Liver (tissue), 9 donors: ENCODE results near the gene PWWP2B. TPM values are rescaled to one million over a fixed set of nuclear protein-coding genes. Genes with fewer than 3 reads are reported as not detected.

Source experiments
- DNase-seq: peaks from one replicate; pipeline ENCODE4 v3.0.0-alpha.2; 2017; ENCODE audit warnings: low spot score
- H3K27ac ChIP-seq, 2 donors: one replicate each; pipeline ENCODE4 v1.7.0; 2013; ENCODE audit warnings: inconsistent platforms in 2 of 2, low read length in 2 of 2, control low read depth in 1 of 2, low read depth in 1 of 2, mild to moderate bottlenecking in 1 of 2
- H3K27me3 ChIP-seq, 4 donors: one replicate each; pipeline versions ENCODE4 v1.6.1 to v1.7.0; 2013; ENCODE audit warnings: low read length in 3 of 4, inconsistent platforms in 1 of 4, mild to moderate bottlenecking in 1 of 4, moderate library complexity in 1 of 4; ENCODE audit not compliant: control insufficient read depth in 4 of 4, insufficient read depth in 4 of 4
- H3K36me3 ChIP-seq, 4 donors: one replicate each; pipeline versions ENCODE4 v1.6.1 to v1.7.0; 2013; ENCODE audit warnings: low read length in 3 of 4, mild to moderate bottlenecking in 3 of 4, low read depth in 1 of 4, moderate library complexity in 1 of 4; ENCODE audit not compliant: control insufficient read depth in 4 of 4, insufficient read depth in 3 of 4
- H3K4me1 ChIP-seq, 4 donors: one replicate each; pipeline versions ENCODE4 v1.6.1 to v1.7.0; 2013; ENCODE audit warnings: low read length in 3 of 4, mild to moderate bottlenecking in 3 of 4, moderate library complexity in 1 of 4; ENCODE audit not compliant: control insufficient read depth in 4 of 4, insufficient read depth in 4 of 4
- H3K4me3 ChIP-seq, 3 donors: one replicate each; pipeline versions ENCODE4 v1.6.1 to v1.7.0; 2013; ENCODE audit warnings: low read length in 3 of 3, control low read depth in 1 of 3, low read depth in 1 of 3, mild to moderate bottlenecking in 1 of 3
- H3K9ac ChIP-seq, 2 donors: one replicate each; pipeline ENCODE4 v1.7.0; 2013; ENCODE audit warnings: low read length in 2 of 2, mild to moderate bottlenecking in 2 of 2, moderate library complexity in 2 of 2, control low read depth in 1 of 2, low read depth in 1 of 2
- H3K9me3 ChIP-seq, 4 donors: one replicate each; pipeline versions ENCODE4 v1.6.1 to v1.7.0; 2013; ENCODE audit warnings: low read length in 3 of 4; ENCODE audit not compliant: control insufficient read depth in 4 of 4
- ATF3 ChIP-seq: IDR thresholded peaks from 2 replicates; pipeline ENCODE4 v1.6.1; 2016; ENCODE audit warnings: antibody characterized with exemption
- EGR1 ChIP-seq, 2 donors: IDR thresholded peaks; 2 replicates each; pipeline ENCODE4 v1.6.1; 2016 to 2018; ENCODE audit warnings: antibody characterized with exemption in 2 of 2, low read depth in 2 of 2
- FOXA1 ChIP-seq: IDR thresholded peaks from 2 replicates; pipeline ENCODE4 v1.6.1; 2016; ENCODE audit warnings: antibody characterized with exemption
- FOXA2 ChIP-seq: IDR thresholded peaks from 2 replicates; pipeline ENCODE4 v1.6.1; 2016; ENCODE audit warnings: antibody characterized with exemption
- GABPA ChIP-seq, 2 donors: IDR thresholded peaks in 1 of 2; conservative IDR thresholded peaks in 1 of 2; 2 replicates each; pipeline ENCODE4 v1.6.1; 2016; ENCODE audit warnings: antibody characterized with exemption in 2 of 2, mild to moderate bottlenecking in 1 of 2, moderate library complexity in 1 of 2
- HNF4G ChIP-seq: IDR thresholded peaks from 2 replicates; pipeline ENCODE4 v1.6.1; 2016; ENCODE audit warnings: antibody characterized with exemption
- JUND ChIP-seq, 2 donors: IDR thresholded peaks; 2 replicates each; pipeline ENCODE4 v1.6.1; 2016; ENCODE audit warnings: antibody characterized with exemption in 2 of 2
- NR2F2 ChIP-seq: IDR thresholded peaks from 2 replicates; pipeline ENCODE4 v1.6.1; 2016; ENCODE audit warnings: antibody characterized with exemption
- RAD21 ChIP-seq, 2 donors: IDR thresholded peaks; 2 replicates each; pipeline ENCODE4 v1.6.1; 2016; ENCODE audit warnings: antibody characterized with exemption in 2 of 2, mild to moderate bottlenecking in 2 of 2
- REST ChIP-seq: IDR thresholded peaks from 2 replicates; pipeline ENCODE4 v1.6.1; 2016; ENCODE audit warnings: antibody characterized with exemption, mild to moderate bottlenecking
- RXRA ChIP-seq, 2 donors: IDR thresholded peaks; 2 replicates each; pipeline ENCODE4 v1.6.1; 2017 to 2018; ENCODE audit warnings: antibody characterized with exemption in 2 of 2, mild to moderate bottlenecking in 1 of 2
- WGBS: extraction: QIAGEN DNeasy Blood & Tissue Kit; methylation state at CpG from one replicate; pipeline ENCODE4 v1.1.7; 2013; 5-methylcytosine and 5-hydroxymethylcytosine counted together
- polyA plus RNA-seq, 2 donors: library from polyadenylated mRNA; stranded (reverse) in 1 of 2; unstranded in 1 of 2; fragments of 200-250 nt in 1 of 2; fragments of >200 nt in 1 of 2; fragmentation: Nextera tagmentation in 1 of 2; extraction: Ambion mirVana in 1 of 2; gene quantifications; one replicate each; pipeline versions ENCODE4 v1.2.1 to v1.2.3, GENCODE V29; 2013 to 2015
- total RNA-seq, 2 donors: library from RNA; depleted of rRNA; stranded (reverse); fragments of >200 nt; gene quantifications; one replicate each; pipeline ENCODE4 v1.2.3, GENCODE V29; 2014
- TF ChIP-seq, protein P1 (sequence below): IDR thresholded peaks from 2 replicates; pipeline ENCODE4 v1.6.1; 2016; ENCODE audit warnings: antibody characterized with exemption
- TF ChIP-seq, protein P2 (sequence below): IDR thresholded peaks from 2 replicates; pipeline ENCODE4 v1.6.1; 2016; ENCODE audit warnings: antibody characterized with exemption
- donor health status: healthy.
- donor health status: healthy.
- donor health status: healthy.
- donor health status: healthy.
- donor health status: healthy.

PWWP2B gene
- total and polyA plus RNA-seq, 4 donors, result 0.75 to 4.2 (median 3.6) TPM

DNA sequence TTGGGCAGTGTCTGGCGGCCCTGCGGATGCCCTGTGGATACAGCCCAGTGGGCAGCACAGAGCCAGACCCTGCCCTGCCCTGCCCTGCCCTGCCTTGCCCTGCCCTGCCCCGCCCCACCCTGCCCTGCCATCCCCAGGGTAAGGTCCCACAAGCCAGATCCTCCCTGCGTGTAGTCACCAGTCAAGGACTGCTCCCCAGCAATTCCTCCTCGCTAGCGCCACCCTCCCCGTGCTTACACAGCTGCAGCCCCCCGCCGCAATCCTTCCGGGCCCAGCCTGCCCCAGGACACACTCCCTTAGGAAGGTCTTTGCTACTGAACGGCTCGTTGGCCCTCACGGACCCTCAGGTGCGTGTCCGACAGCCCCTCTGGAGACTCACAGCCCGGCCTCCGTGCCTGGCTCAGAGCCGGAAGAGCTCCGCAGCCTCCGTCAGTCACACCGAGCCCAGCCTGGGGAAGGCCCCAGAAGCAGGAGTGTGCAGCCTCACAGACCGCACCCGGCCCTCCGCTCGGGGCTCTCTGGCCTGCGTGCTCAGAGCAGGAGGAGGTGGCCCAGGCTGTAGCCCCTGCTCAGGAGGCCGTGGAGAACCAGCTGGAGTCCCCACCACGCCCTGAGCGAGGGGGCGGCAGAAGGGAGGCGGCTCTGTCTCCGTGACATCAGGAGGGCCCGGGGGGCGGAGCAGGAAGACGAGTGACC lies 68.3 kb downstream of the PWWP2B start (continued):
- TF ChIP-seq GABPA (IDR thresholded peaks at IDR 0.05 in 1 of 2, conservative IDR thresholded peaks at IDR 0.05 in 1 of 2), result no peak
- no peak for TF ChIP-seq FOXA1
- TF ChIP-seq NR2F2, result no peak
- no peak for TF ChIP-seq ATF3
- TF ChIP-seq RXRA (IDR thresholded peaks at IDR 0.05), result no peak
- TF ChIP-seq JUND (IDR thresholded peaks at IDR 0.05), result no peak
- TF ChIP-seq EGR1 (IDR thresholded peaks at IDR 0.05; ENCODE audit: low read depth in 2 of 2), result no peak
- TF ChIP-seq RAD21 (IDR thresholded peaks at IDR 0.05), result no peak
- TF ChIP-seq HNF4G, result no peak

DNA sequence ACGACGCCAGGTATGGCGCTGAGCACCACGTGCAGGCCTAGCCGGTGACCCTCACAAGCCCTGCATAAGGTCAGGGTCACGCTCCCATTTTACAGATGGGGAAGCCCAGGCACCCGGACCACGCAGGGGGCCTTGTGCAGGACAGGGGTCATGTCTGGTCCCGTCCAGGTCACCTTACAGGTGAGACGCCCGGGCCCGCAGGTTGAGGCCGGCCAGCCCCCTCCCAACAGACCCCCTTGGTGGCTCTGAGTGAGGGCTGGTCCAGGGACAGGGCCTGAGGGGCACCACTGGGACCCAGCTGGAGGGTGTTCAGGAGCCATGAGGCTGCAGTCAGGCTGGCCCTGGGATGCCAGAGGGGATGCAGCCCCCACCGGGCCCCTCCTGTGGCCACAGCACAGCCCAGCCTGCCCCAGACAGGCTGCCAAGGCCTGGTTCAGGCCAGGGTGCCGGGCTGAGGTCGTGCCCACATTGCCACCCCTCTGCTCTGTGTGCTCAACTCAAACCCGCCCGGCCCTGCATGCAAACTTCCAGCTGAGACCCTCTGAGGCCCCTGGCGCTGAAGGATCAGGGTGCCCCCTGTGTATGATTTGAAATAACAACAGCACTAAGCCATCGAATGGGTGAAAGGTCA lies 69.0 kb downstream of the PWWP2B start:
- TF ChIP-seq REST, result no peak
- no peak for TF ChIP-seq GABPA (IDR thresholded peaks at IDR 0.05 in 1 of 2, conservative IDR thresholded peaks at IDR 0.05 in 1 of 2)
- no peak for TF ChIP-seq RAD21 (IDR thresholded peaks at IDR 0.05)
- no peak for TF ChIP-seq NR2F2
- TF ChIP-seq FOXA2, result no peak
- no peak for TF ChIP-seq RXRA (IDR thresholded peaks at IDR 0.05)
- TF ChIP-seq, protein P1, sequence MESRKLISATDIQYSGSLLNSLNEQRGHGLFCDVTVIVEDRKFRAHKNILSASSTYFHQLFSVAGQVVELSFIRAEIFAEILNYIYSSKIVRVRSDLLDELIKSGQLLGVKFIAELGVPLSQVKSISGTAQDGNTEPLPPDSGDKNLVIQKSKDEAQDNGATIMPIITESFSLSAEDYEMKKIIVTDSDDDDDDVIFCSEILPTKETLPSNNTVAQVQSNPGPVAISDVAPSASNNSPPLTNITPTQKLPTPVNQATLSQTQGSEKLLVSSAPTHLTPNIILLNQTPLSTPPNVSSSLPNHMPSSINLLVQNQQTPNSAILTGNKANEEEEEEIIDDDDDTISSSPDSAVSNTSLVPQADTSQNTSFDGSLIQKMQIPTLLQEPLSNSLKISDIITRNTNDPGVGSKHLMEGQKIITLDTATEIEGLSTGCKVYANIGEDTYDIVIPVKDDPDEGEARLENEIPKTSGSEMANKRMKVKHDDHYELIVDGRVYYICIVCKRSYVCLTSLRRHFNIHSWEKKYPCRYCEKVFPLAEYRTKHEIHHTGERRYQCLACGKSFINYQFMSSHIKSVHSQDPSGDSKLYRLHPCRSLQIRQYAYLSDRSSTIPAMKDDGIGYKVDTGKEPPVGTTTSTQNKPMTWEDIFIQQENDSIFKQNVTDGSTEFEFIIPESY, result no peak
- TF ChIP-seq ATF3, result no peak
- TF ChIP-seq, protein P2, sequence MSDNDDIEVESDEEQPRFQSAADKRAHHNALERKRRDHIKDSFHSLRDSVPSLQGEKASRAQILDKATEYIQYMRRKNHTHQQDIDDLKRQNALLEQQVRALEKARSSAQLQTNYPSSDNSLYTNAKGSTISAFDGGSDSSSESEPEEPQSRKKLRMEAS, result no peak
- H3K27ac ChIP-seq, result no peak overlapping the region
- no peaks in the 10 kb centered on the region for H3K9me3 ChIP-seq
- whole genome bisulfite sequencing, result 88% methylated on average over 20 of the region's 20 CpGs
- no peaks in the 10 kb centered on the region for H3K36me3 ChIP-seq
- no peaks in the 10 kb centered on the region for H3K27me3 ChIP-seq
- no peak for DNase-seq
- H3K4me3 ChIP-seq, result no peak overlapping the region
- no peak overlapping the region for H3K9ac ChIP-seq
- H3K4me1 ChIP-seq, result no peaks in the 10 kb centered on the region
